Activated gamma-delta T cell treated with Interleukin-2 at 50 U/mL for 16 hours (primary cell): Measurements from ENCODE around the gene KRTCAP2.
"Not testable (repeated sequence)": the region's sequence is repeated elsewhere in the genome, so short reads cannot be mapped to it uniquely, and the experiment has no call there.

ENCODE experiments used
- DNase-seq: peaks from one replicate; pipeline ENCODE4 v3.0.0-alpha.2; 2020

KRTCAP2 gene

GRCh38 chr1:155198547-155198906 lies 25.4 kb upstream of the KRTCAP2 start:
- DNase-seq: no peak

DNA sequence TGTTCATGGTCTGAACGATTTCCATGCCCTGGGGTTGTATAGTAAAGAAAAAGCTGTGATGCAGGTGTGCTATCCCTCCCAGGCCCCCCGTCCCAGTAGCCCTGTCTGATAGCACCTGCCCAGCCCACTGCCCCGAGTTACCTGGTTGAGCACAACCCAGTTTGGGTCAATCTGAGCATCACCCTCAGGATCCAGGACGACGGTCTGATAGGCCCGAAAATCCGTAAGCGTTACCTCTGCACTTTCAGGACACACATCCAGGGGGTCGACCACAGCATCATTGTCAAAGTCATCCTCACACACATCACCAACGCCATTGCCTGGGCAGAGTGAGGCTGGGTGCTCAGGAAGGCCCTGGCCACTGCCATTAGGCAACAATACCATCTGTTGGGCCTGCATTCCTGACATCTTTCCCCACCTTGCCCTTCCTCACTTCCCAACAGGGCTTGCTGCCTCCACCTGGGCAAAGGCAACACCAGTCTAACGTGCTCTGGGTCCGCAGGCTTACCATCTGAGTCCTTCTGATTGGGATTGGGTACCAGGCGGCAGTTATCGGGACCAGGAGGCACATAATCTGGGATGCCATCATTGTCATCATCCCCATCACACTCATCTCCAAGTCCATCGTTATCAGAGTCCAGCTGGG lies 24.9 kb upstream of the KRTCAP2 start:
- DNase-seq: no peak

- no peak for DNase-seq
Observed at GRCh38 chr1:155196893-155197638, 24.0 kb upstream of the KRTCAP2 start.

- DNase-seq: no peak
Observed at GRCh38 chr1:155196103-155196892, 23.2 kb upstream of the KRTCAP2 start.

DNA sequence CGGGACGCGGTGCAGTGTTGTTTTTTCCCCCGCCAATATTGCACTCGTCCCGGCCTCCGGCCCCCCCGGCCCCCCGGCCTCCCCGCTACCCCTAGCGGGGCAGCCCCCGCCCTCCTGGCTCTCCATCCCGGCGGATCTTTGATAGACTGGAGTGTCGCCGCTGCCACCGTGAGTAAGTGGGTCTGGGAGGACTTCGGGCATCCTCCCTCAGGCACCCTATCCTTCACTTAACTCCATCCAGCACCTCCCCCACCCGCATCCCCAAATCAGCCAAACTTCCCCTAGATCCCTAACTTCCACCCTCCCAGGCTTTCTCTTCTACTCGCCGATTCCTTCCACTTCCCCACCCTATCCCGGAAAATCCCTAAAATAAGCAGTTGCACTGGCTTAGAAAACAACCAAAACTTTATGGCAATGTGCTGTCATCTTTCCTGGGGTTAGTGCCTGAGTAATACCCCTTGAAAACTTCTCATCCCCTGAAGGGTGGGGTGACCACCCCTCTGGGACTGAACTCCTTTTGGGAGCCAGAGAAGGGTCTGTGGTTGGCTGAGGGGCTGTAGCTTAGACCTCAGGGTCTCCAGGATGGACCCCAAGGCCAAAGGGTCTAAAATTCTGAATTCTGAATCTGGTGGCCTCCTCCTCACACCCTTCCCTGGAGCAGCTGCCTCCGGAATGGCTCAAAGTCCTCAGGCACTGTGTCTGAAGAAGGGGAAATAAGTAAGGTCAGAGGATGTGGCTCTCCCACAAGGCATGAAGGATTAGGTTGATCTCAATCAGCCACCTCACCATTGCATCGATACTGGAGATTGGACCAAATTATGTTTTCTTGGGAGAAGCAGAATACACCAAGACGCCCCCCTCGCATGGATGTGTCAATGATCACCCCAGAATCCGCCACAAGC lies 22.3 kb upstream of the KRTCAP2 start:
- DNase-seq: no peak

GRCh38 chr1:155193991-155194240 lies 20.8 kb upstream of the KRTCAP2 start:
- DNase-seq: not testable (repeated sequence)

GRCh38 chr1:155193275-155193990 lies 20.3 kb upstream of the KRTCAP2 start:
- DNase-seq: peak; percentile 67

DNA sequence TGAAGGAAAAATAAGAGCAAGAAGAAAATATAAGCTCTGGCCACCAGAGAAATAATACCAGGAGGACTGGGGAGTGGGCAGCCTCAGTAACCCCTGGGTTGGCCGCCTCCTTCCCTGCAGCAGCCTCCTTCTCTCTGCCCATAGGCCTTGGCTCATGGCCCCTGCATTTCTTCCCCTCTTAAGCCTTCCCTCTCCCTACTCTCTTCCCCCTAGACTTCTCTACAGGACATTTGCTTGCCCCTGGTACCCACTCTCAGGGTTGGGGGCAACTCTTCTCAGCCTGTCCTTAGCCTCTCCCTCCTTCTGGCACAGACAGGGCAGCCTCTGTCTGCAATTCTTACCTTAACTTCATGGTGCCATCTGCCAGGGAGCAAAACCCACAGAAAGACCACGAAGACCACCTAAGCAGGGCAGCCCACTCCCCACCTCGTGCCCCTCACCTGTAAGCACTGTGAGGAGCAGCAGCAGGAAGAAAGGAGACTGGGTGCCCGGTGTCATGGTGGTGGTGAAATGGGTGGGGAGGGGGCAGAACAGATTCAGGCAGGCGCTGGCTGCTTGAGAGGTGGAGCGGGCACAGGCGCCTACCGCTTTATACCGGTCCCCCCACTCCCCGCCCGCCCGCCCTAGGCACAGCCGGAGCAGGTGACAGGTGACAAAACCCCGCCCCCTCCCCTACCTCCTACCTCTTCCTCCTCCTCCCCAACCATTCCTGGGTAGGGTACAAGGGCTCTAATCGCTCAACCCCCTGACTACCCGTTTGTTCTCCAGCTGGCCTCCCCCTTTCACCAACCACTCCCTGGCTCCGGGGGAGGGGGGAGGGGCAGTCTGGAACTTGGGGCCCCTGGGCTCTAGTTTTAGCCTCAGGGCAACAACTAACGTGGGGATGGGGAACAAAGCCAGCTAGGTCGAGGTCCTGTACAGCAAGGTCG lies 19.5 kb upstream of the KRTCAP2 start:
- no peak for DNase-seq

- DNase-seq: no peak
Observed at GRCh38 chr1:155191904-155192303, 18.8 kb upstream of the KRTCAP2 start.

DNA sequence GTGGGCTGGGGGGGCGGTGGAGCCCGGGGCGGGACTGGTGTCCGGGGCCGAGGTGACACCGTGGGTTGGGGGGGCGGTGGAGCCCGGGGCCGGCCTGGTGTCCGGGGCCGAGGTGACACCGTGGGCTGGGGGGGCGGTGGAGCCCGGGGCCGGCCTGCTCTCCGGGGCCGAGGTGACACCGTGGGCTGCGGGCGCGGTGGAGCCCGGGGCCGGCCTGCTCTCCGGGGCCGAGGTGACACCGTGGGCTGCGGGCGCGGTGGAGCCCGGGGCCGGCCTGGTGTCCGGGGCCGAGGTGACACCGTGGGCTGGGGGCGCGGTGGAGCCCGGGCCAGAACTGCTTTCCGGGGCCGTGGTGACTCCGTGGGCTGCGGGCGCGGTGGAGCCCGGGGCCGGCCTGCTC lies 16.8 kb upstream of the KRTCAP2 start:
- DNase-seq: not testable (repeated sequence)

- no peak for DNase-seq
Observed at GRCh38 chr1:155188268-155188667, 15.2 kb upstream of the KRTCAP2 start.

- no peak for DNase-seq
Observed at GRCh38 chr1:155187456-155187891, 14.4 kb upstream of the KRTCAP2 start.

GRCh38 chr1:155186794-155187455 lies 13.8 kb upstream of the KRTCAP2 start:
- DNase-seq: no peak

DNA sequence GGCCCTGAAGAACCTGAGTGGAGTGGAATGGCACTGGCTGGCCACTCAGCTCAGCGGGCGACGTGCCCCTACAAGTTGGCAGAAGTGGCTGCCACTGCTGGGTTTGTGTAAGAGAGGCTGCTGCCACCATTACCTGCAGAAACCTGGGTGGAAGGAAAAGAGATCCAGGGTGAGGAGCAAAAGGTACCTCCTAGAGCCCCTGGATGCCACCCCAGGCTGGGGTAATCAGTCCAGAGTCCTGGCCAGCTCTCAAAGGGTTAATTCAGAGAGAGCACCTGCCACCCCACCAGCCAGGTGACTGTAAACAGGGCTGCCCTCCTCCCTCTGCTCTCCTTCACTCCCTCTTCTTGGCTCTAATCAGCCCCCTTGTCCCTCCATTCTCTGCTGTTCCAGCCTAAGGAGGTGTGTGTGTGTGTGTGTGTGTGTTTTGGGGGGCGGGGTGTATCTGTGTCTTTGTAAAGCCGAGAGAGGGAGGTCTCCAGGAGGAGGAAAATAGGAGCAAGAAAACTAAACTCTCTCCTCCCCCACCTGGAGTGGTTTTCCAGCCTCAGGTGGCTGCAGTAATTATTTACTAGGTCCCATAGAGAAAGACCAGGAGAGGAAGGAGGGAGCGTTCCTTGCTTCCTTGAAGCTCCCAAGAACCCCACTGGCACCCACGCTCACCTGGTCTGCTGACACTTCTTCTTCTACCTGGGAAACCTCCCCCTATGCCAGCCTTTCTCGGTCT lies 13.1 kb upstream of the KRTCAP2 start:
- DNase-seq: no peak

DNA sequence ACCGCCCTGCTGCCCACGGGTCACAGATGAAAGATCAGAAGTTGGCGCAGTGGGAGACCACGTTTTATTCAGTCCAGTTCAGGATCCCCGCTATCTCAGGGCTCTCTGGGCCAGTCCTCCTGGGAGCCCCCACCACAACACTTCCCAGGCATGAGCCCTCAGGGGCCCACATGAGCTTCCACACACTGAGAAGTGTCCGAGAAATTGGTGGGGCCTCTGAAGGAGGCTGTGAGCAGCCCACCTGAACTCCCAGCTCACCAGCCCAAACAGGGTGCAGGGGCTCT lies 12.6 kb upstream of the KRTCAP2 start:
- DNase-seq: no peak

DNA sequence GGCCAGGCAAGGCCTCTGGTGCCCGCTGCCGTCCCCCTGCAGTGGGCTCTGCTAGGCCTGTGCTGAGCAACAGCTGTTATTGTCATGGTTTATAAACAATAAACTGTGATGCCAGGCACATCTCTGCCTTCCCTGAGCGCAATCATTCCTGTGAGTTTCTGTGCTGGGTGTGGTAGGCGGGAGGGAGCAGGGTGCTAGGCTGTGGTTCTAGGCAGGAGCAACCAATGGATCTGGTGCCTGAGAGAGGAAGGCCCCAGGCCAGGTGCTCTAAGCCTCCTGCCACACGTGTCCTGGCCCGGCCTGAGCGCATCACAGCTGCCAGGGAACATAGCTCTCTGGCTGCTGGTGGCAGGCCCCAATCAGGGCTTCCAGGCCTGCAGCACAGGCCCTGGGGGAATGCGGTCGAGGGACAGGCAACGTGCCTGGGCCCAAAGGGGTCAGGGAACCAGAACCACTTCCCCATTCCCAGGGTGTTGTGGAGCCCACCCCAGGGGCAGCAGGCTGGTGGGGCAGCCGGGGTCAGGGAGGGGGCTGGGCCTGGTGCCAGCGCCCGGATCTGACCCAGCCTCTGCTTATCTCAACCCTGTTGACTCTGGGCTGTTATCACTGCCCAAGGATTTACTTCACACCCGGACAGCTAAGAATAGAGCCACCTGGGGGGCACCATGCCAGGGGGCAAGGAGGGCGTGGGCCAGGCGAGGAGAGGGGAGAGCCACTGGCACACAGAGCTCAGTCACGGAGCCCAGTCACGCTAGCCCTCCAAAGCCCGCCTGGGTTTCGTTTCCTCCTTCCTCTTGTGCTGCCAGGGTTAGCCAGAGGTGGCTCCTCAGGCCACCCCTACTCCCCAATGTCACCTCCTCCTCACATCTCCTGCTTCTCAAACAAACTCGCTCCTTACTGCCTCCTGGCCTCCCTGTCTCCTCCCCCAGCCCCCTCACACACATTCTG lies 12.0 kb upstream of the KRTCAP2 start:
- DNase-seq: no peak

GRCh38 chr1:155184351-155184811 lies 11.3 kb upstream of the KRTCAP2 start:
- DNase-seq: no peak

DNA sequence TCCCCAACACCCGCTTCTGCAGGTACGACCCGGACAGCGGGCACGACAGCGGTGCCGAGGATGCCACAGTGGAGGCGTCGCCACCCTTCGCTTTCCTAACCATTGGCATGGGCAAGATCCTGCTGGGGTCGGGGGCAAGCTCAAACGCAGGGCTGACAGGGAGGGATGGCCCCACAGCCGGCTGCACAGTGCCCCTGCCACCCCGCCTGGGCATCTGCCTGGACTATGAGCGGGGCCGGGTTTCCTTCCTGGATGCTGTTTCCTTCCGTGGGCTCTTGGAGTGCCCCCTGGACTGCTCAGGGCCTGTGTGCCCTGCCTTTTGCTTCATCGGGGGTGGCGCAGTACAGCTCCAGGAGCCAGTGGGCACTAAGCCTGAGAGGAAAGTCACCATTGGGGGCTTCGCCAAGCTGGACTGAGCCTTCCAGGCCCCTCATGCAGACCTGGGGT lies 10.7 kb upstream of the KRTCAP2 start:
- no peak for DNase-seq

DNA sequence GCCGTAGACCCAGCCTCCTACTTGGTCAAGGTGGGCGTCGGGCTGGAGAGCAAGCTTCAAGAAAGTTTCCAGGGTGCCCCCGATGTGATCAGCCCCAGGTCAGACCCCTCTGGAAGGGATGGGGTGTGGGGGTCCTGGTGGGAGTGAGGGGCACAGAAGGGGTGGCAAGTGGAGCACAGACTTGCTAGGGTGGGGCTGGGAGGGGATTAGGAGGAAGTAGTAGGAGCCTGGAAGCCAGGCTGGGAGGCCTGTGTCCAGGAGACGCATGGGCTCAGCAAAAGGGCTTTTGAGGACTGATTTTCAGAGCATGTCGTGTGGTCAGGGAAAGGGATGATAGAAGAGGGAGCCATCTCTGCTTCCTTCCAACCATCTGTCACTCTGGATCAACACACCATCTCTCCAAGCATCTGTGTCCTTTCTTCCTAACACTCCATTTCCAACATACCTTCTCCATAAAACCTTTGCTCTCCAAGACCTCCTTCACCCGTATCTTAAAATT lies 9.0 kb upstream of the KRTCAP2 start:
- no peak for DNase-seq
